ENCODE measurements around the gene ACACA.

- TF ChIP-seq POLR2A (IDR thresholded peaks at IDR 0.05) (no peak), CTCF (IDR thresholded peaks at IDR 0.05) (no peak)
These were observed 218.5 kb downstream of the ACACA start for GRCh38 chr17:37188157-37188556.

Data from uterus (tissue), 2 donors.